Stimulated activated CD8-positive, alpha-beta memory T cell treated with anti-CD3 and anti-CD28 coated beads, Interleukin-12 subunit alpha, Interleukin-12 subunit beta, amount 100 ng/mL, for 4 hours (primary cell): Measurements from ENCODE around the gene ADAMTS6.

Experiments used
- DNase-seq: peaks from one replicate; pipeline ENCODE4 v3.0.0-alpha.2; 2020; ENCODE audit warnings: low read depth

Gene ADAMTS6

DNA sequence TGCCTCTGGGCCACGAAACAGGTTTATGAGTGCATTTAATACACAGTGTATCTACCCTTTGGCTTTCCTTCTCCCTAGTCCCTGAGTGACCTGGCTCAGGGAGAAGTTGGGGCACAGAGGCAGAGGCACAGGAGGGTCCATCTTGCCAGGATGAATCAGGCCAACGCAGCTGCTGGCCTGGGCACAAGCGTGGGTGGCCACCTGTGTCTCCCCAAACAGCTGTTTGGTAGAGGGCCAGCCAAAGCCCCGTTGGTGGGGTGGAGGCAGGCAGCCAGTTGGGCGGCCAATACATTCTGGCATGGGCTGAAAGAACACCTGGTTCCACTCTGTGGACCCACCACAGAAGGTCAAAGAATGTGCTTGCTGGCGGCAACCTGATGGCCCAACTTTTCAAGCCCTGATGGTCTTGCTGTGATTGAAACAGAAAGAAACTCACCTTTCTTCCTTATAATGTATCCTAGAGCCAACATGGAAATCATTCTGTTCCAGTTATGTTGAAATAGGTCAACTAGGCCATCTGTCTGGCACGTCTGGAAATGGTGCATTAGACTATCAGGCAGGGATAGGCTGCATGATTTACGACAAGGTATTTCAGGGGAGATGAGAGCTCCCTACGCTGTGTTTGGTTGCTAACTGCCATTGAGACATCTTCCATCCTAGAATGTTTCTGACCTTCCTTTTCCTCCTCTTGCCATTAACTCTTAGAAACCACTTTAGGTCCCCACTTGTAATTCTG, 337.4 kb downstream of the ADAMTS6 start:
- no peak for DNase-seq

DNA sequence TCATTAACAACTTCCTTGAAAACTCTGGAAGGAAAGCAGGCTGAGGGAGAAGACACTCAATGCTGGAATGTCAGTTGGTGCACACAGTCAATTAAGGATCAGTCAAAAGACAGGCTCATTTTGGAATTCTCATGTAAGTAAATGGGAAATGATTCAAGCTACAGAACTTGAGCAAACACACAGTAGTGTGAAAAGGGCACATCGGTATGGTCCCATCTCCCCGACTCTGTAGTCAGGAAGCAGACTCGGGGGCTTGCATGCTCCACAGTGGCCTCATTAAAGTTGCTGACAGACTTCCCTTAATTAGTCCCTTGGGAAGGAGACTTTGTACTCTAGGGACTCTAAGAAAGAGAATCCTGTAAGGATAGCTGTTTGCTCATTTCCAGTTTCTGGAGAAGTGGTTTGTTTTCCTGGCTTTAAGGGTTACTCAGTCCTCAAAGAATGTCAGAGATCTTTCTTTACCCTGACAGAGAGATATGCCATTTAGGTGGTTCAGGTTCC, 339.2 kb downstream of the ADAMTS6 start:
- no peak for DNase-seq

DNA sequence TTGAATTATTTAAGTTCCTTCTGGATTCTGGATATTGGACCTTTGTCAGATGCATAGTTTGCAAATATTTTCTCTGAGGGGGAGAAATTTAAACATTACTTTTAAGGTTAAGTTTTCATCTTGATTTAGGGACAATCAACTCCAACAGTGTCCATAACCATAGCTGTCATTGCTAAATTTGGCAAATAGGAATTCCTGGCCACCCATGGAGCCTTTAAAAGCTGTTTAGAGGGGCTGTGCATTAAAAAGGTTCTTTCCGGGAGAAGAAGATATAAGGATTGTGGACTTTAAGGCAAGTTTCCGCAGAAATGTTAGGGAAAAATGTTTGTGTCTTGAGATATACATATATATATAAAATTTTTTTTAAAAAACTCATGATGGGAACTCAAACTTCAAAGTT, 339.7 kb downstream of the ADAMTS6 start:
- DNase-seq: no peak

DNA sequence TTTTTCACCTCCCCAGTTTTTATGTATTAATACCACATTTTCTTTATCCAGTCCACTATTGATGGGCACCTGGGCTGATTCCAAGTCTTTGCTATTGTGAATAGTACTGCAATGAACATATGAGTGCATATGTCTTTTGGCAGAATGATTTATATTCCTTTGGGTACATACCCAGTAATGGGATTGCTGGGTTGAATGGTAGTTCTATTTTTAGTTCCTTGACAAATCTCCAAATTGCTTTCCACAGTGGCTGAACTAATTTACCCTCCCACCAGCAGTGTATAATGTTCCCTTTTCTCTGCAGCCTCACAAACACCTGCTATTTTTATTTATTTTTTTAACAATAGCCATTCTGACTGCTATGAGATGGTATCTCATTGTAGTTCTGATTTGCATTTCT, 340.2 kb downstream of the ADAMTS6 start:
- DNase-seq: no peak

DNA sequence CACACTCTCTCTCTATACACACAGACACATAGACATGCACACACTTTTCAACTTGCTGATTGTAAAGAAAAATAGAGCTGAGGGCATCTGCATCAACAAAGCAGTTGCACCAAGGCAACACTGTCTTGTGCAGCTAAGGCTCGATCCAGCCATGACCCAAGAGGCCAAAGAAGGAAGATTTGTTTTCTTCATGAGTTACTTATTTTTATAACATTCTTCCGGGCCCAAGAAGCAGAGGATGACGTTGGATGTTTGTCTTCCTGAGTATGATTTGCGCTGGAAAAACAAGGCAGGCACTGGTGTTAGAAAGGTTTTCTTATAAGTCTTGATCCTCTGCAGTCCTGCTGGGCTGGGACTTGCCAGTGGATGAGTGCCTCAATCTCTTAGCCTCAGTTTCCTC, 344.1 kb downstream of the ADAMTS6 start:
- DNase-seq: no peak

DNA sequence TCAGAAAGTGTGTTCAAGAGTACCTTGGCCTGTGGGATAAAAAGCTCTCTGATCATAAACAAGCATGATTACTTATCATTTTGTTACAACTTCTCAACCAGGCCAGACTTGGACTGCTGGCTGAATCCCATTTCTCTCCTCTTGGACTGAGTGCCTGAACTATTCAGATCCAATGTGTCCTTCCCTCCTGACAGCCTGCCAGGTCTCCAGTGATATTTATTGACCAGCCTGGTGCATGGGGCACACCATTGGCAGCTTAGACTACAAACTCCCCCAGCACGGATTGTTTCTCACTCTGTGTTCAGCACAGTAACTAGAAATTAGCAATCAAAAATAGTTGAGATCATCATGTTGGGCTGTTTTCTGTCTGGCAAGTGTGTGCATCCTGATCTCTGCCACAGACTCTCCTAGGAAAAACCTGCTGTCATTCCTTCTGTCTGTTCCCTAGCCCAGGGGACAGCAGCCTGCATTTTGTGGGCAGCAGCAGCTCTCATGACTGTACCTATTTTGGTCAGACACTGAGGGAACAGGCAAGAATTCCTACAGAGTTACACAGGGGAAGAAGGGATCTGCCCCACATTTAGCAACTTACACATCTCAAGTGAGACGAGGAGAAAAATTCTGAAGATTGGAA, 348.1 kb downstream of the ADAMTS6 start:
- no peak for DNase-seq

DNA sequence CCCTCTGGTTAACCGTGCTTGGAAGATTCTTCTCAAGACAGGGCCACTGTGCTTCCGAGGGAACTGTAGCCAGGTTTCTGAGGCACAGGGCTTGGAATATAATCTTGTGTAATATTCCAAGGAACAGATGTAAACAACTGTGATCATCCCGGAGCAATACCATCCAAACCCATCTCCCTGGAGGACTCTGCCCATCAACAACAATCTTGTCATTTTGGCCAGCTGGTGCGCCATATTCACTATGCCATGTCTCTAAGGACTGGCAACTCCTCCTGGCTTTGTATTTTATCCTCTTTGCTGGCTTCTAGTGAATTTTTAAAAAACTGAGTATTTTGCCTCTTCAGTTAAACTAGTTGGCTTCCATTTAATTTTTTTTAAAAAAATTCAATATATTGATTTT, 349.3 kb downstream of the ADAMTS6 start:
- DNase-seq: no peak

DNA sequence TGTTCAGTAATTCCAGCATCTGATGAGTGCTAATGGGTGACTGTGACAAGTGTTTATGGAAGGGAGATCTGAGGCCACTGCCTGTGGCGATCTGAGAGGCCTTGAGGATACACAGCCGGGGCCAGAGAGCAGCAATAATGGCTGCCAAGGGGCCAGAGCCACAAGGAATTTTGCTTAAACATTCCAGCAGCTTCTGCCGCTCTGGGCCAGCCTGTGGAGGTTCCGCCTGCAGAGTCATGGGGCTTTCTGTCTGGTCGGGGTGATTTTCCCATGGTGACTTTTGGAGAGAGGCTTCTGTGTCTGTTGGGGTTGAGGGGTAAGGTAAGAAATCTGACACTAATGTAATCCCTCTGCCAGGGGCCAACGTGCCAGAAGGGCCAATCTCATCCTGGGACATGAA, 353.5 kb downstream of the ADAMTS6 start:
- no peak for DNase-seq

DNA sequence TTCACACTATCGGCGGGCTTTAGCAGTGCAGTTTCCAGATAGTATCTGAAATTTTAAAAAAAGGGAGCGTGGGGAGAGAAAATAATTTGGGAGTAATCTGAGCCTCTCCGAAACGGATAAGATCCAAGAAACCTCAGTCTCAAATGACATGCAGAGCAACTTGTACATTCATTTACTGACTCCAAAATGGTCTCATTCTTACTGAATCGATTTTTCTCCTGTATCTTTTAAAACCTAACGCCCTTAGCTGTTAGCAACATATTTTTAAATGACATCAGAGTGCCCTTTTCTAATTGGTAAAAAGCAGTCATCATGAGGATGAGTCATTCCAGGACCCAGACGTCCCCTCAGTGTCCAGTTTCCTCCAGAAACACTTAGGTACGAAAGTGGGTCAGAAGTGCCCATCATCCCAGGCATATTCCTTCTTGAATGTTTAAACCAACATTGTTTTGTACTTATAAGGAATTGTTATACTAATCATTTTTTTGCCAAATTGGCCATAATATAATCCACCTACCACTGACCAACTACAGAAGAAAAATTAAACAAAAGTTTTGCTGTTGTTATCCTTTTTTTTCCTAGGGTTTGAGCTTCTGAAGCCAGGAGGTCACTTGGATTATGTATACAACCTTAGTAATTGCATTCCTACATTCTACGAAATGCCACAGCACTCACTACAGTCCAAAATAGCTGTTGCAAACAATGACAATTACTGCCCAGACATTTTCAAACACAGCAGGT, 354.4 kb downstream of the ADAMTS6 start:
- no peak for DNase-seq

DNA sequence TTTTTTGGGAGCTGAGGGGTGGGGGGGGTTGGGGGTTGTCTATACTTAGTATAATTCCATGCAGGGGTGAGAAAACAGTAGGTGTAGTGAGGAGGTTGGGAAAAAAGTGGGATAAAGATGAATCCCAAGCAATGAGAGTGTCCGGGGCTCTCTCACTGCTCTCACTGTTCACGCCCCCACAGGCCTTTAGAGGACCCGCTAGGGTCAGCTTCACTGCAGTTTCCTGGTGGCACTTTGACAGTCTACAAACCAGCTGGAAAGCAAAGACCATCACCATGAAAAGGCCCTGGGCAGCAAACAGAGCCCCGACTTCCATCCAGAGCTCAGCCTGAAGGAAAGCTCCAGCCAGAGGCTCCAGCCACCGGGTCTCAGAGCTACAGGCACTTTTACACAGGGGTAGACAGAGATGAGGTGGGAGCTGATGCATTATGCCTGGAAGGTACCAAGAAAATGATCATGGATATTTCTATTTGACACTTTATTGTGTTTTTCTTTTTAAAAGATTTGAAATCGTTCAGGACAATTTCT, 355.1 kb downstream of the ADAMTS6 start:
- DNase-seq: no peak

DNA sequence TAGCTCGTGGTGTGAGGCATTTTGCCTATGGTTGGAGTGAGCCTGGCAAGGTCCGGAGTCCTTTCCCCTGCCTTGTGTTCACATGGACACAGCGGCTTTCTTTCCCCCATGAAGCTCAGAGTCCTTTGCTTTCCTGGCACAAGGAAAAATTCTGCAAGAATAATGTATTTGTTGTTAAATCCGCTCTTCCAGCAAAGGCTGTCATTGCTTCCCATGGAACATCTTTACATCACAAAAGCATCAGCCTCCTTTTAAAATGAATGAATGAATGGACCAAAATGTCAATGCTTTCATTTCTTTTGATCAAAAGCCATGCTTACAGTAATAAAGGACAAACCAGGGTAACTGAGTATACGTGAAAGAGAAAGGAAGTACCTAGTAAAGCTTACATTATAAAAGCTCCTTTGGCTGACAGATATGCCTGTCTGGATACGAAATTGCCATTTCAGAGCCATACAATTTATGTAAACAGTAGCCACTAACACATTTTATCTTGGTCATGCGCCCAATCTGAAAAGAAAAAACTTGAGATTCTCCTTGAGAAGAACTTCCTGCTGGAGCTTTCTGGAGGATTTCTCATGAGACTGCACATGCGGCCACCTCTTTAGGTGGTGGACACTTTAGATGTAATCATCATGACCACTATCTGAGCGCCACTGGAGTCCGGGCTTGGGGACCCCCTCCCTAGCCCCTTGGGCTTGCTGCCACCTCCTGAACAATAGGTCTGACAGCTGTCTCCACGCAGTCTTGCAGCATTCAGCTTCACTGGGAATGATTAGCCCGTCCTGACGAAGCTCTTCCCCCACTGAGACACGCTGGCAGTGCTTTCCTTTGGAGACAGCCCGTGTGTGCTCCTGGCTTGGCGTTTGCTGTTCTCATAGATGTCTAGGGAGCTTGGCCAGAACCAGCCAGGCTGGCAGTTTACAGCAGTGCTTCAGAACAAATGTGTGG, 355.9 kb downstream of the ADAMTS6 start:
- DNase-seq: no peak

DNA sequence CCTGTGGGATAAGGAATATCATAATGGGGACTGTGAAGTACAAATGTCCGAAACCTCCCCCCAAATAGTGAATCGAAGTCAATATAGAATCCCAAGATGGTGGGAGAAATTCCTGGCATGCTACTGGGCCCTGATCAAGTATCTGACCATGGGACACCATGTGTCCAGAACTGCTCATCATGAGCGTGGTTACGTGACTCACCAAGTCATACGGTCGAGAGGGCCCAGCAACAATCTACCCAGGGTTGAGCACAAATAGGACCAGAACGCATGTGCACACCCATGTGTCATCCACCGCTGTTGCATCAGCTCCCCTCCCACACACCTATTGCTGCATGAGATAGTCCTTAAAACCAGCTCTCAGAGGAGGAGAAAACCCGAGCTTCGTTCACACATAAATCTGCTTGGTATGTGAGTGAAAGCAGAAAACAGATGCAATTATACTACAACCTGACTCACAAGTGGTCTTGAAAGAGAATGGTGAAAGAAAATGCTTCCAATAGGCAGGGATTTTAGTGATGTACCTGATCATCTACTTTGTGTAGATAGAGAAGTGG, 359.8 kb downstream of the ADAMTS6 start:
- no peak for DNase-seq

DNA sequence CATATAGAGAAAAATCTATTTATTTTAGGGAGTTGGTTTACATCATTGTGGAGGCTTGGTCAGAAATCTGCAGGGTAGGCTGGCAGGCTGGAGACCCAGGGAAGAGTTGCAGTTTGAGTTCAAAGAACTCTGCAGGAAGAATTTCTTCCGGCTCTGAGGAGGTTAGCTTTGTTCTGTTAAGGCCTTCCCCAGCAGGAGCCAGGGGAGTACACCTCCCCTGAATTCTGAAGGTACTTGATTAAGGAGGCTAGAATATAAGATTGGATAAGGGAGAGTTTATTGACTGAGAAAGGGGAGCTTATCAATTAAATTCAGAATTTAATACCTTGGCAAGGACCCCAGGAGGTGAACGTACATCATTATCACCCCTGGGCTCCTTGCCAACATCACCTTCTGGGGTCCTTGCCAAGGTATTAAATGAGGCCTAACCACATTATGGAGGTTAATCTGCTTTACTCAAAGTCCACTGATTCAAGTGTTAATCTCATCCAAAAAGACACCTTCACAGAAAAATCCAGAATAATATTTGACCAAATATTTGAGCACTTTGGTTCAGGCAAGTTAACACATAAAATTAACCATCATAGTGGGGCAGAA, 361.3 kb downstream of the ADAMTS6 start:
- no peak for DNase-seq

DNA sequence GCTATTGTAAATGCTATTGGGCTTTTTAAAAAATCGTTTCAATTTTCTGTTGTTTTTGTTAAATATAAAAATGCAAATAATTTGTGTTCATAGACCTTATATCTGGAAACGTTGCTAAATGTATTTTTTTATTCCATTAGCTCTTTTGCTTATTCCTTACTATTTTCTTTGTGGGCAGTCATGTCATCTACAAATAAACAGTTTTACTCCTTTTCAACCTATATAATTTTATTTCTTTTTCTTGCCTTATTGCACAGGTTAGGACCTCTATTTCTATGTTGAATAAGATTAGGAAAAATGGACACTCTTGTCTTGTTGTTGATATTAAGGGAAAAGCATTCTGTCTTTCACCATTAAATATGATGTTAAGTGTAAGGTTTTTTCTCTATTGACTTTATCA, 364.2 kb downstream of the ADAMTS6 start:
- no peak for DNase-seq

DNA sequence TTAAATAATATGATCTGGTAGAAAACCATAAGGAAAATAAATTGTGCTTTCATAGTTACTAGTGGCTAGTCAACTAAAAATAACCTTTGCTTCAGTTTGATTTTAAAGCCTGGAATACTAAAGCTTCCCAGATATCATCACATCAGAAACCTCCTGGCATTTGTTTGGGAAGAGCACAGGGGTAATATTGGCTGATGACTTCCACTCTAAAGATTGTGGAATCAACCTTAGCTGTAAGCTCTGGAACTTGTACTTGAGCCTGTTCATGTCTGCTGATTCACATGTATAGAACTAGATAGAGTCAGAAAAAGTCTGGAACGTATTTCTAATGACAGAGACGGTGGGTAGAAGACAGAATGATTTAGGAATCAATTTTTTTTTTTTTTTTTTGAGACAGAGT, 367.9 kb downstream of the ADAMTS6 start:
- DNase-seq: no peak

DNA sequence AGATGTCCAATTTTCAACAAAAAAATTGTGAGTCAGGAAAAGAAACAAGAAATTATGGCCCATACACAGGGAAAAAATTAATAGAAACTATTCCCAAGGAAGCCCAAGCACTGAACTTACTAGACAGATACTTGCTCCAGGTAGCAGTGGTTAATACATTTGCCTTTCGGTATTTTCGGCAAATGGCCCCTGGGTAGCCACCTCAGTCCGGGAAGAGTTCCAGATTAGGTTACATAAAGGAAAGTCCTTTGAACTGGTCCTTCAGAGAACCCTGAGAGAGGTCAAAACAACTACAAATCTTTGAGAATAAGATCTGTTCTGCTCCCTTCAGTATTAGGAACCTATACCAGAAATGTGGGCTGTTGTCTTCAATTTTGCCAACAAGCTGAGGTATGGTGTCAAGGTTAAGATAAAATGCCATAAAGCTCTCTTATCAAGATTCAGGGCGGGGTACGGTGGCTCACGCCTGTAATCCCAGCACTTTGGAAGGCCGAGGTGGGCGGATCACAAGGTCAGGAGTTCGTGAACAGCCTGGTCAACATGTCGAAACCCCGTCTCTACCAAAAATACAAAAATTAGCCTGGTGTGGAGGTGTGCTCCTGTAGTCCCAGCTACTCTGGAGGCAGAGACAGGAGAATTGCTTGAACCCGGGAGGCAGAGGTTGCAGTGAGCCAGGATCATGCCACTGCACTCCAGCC, 369.6 kb downstream of the ADAMTS6 start:
- no peak for DNase-seq

DNA sequence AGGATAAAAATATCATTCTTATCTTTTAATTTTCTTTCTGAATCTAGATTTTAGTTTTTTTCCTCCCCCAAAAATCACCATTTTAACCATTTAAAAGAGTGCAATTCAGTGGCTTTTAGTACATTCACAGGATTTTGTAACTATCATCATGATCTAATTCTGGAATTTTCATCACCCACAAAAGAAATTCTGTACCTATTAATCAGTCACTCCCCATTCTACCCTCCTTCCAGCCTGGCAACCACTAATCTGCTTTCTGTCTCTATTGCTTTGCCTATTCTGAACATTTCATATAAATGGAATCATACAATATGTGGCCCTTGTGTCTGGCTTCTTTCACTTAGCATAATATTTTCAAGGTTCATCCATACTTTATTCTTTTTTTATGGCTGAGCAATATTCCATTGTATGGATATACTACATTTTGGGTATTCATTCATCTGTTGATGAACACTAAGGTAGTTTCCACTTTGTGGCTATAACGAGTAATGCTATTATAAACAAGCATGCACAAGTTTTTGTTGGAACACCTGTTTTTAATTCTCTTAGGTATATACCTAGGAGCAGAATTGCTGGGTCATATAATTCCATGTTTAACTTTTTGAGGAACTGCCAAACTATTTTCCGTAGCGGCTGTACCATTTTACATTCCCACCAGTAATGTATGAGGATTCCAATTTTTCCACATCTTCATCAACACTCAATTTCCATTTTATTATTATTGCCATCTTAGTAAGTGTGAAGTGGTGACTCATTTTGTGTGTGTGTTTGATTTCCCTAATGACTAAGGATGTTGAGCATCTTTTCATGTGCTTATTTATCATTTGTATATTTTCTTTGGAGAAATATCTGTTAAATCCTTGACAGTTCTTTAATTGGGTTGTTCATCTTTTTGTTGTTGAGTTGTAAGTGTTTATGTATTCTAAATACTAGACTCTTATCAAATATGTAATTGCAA, 372.7 kb downstream of the ADAMTS6 start:
- no peak for DNase-seq

DNA sequence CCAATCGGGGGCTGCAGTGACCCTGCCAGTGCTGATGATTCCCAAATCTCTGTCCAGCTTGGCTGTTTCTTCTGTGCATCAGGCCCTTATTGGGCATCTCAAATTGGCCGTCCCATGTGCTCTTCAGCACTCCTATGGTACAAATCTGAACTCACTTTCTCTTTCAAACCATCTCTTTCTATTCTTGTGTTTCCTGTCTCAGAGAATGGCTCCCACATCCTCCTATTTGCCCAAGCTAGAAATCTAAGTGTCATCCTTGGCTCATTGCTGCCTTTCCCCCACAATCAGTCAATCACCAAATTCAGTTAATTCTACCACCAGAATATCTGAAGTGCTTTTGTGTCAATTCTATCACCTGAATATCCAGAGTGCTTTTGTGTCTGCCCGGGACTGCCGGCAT, 376.4 kb downstream of the ADAMTS6 start:
- DNase-seq: no peak

DNA sequence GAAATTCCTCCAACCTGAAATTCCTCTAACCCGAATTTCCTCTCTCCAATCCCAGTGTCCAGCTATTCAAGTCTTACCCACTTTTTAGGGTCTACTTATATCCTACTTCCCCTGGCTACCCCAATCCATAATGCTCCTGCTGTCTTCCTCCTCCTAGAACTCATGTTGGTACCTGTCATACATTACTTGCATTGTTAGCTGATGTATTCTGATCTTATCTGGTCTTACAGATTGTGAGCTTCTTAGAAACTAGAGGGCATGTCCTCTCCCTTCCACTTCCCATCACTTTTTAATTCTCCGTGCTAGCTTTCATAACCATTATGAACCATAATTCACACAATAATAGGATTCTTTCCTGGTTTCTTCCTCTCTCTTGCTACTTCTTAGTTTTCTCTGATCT, 376.9 kb downstream of the ADAMTS6 start:
- no peak for DNase-seq
